ENCODE measurements around the gene GGA3.

GGA3 gene

DNA sequence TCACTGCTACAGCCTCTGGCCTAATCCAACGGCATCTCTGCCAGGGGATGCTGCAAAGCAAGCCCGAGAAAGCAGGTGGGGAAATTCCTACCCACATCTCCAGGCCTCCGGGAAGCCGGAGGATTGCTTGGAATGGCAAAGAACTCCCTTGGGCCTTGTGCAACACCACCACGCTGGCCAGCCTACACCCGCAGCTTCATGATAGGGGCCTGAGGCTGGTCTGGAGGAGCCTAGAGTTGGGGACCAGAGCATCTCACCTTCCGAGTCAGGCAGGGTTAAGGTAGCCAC is 20.3 kb downstream of the GGA3 start:
- Histone ChIP-seq H3K27me3 (replicated peaks in 2 of 5; ENCODE audit: control insufficient read depth in 4 of 5, insufficient read depth in 5 of 5, low read length in 4 of 5) (no peaks in the 10 kb centered on the region), H3K4me3 (ENCODE audit: control insufficient read depth in 1 of 7, extremely low read depth in 1 of 7, insufficient read depth in 4 of 7, low read depth in 2 of 7, low read length in 6 of 7) (no peak overlapping the region), H3K9me3 (ENCODE audit: control extremely low read depth in 1 of 5, control insufficient read depth in 4 of 5, insufficient read depth in 2 of 5, low read depth in 1 of 5, low read length in 4 of 5) (no peaks in the 10 kb centered on the region), H3K27ac (ENCODE audit: insufficient read depth in 1 of 2, low read depth in 1 of 2, low read length in 2 of 2, poor library complexity in 1 of 2, severe bottlenecking in 2 of 2) (no peak overlapping the region), H3K4me1 (ENCODE audit: control extremely low read depth in 1 of 4, control insufficient read depth in 4 of 4, insufficient read depth in 4 of 4, low read length in 3 of 4) (peaks cover 0 to 5% (median 0%) of the 10 kb centered on the region in 4 experiments), H3K36me3 (ENCODE audit: control insufficient read depth in 4 of 4, insufficient read depth in 4 of 4, low read length in 3 of 4) (peaks cover 7 to 97% (median 78%) of the 10 kb centered on the region in 4 experiments)
- DNase-seq: no peak
- 94% methylated on average over 7 of the region's 7 CpGs for WGBS (ENCODE audit: insufficient coverage)
- ChIA-PET POLR2A (no interaction called here), CTCF (interaction anchor here (0.6 to 7.5 kb wide), 9 partner anchors 8 to 278 kb away, joined by 3 to 50 read pairs (median 17); partner anchors contain the start of genes GGA3, MIF4GD and MRPS7)

DNA sequence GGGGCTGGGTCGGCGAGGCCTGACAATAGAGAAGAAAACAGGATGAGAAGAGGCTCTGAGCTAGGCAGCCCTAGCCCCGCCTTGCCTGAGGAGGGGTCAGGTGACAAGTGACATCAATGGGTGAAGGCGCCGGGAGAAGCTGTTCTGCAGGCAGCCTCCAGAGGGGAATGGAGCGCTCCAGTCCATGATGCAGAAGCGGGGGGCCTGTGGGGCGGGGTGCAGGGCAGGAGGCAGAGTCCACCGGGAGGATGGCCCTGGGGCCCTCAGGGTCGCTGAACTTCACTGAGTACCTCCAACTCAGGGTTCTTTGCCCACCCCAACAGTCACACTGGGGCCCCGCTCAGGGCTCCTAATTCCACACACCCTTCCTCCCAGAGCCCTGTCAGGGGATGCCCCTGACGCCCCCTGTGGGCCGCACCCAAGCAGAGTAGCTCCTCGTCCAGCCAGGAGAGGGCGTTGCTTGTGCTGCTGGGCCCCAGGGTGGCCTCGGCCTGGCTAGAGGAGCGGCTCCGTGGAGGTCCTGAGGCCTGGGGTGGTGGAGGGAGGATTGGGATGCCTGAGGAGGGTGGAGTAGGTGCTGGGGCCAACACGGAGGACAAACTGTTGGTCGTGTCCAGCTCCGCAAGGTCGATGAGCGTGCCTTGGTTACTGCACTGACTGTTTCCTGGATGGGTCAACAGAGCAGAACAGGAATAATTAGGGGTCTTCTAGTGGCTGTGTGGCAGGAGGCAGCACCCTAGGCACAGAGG is 20.8 kb downstream of the GGA3 start:
- peak; percentile 60 to 71 (median 69) for DNase-seq
- Histone ChIP-seq H3K9me3 (ENCODE audit: control extremely low read depth in 1 of 5, control insufficient read depth in 4 of 5, insufficient read depth in 2 of 5, low read depth in 1 of 5, low read length in 4 of 5) (no peaks in the 10 kb centered on the region), H3K4me3 (ENCODE audit: control insufficient read depth in 1 of 7, extremely low read depth in 1 of 7, insufficient read depth in 4 of 7, low read depth in 2 of 7, low read length in 6 of 7) (no peak overlapping the region), H3K27me3 (replicated peaks in 2 of 5; ENCODE audit: control insufficient read depth in 4 of 5, insufficient read depth in 5 of 5, low read length in 4 of 5) (no peaks in the 10 kb centered on the region), H3K36me3 (ENCODE audit: control insufficient read depth in 4 of 4, insufficient read depth in 4 of 4, low read length in 3 of 4) (peaks cover 7 to 96% (median 75%) of the 10 kb centered on the region in 4 experiments), H3K4me1 (ENCODE audit: control extremely low read depth in 1 of 4, control insufficient read depth in 4 of 4, insufficient read depth in 4 of 4, low read length in 3 of 4) (peaks cover 0 to 5% (median 0%) of the 10 kb centered on the region in 4 experiments), H3K27ac (ENCODE audit: insufficient read depth in 1 of 2, low read depth in 1 of 2, low read length in 2 of 2, poor library complexity in 1 of 2, severe bottlenecking in 2 of 2) (no peak overlapping the region)
- WGBS (ENCODE audit: insufficient coverage): 90% methylated on average over 15 of the region's 23 CpGs
- ChIA-PET POLR2A (no interaction called here), CTCF (interaction anchor here (0.8 to 7.5 kb wide), 16 partner anchors 8 to 278 kb away, joined by 3 to 50 read pairs (median 8); partner anchors contain the start of genes GGA3, GRB2, MIF4GD and MRPS7)

DNA sequence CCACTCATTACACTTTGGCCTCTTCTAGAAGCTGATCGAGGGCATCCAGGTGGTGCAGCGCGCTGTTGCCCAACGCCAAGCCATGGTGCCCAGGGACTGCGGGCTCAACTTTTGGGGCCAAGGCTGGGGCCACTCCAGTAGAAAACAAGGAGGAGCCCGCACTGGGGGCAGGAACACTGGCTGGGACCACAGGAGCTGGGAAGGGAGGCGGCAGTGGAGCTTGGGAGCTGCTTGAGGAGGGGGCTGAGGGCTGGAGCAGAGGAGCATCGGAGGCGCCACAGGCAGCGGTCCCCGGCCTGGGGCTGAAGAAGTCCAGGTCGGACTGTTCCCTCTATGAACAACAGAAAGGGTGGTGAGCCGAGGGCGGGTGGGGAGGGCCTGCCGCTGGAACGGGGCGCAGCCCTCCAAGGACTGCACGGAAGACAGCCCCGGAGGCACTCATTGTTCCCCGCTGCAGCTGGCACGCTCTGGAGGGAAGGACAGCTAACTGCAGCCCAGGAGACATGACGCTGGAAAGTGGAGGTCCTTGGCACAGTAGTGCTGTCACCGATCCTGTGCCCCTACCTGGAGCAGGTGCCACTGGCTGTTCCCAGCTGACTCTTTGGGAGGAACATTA is 21.5 kb downstream of the GGA3 start:
- DNase-seq: no peak
- peaks cover 0 to 3% (median 0%) of the 10 kb centered on the region in 4 experiments for H3K4me1 ChIP-seq (ENCODE audit: control extremely low read depth in 1 of 4, control insufficient read depth in 4 of 4, insufficient read depth in 4 of 4, low read length in 3 of 4)
- H3K4me3 ChIP-seq (ENCODE audit: control insufficient read depth in 1 of 7, extremely low read depth in 1 of 7, insufficient read depth in 4 of 7, low read depth in 2 of 7, low read length in 6 of 7): no peak overlapping the region
- POLR2A ChIA-PET: no interaction called here
- H3K27ac ChIP-seq (ENCODE audit: insufficient read depth in 1 of 2, low read depth in 1 of 2, low read length in 2 of 2, poor library complexity in 1 of 2, severe bottlenecking in 2 of 2): no peak overlapping the region
- CTCF ChIA-PET: interaction anchor here (0.7 to 7.5 kb wide), 17 partner anchors 9 to 180 kb away, joined by 3 to 50 read pairs (median 7); partner anchors contain the start of genes GGA3, GRB2, MIF4GD and MRPS7
- H3K9me3 ChIP-seq (ENCODE audit: control extremely low read depth in 1 of 5, control insufficient read depth in 4 of 5, insufficient read depth in 2 of 5, low read depth in 1 of 5, low read length in 4 of 5): no peaks in the 10 kb centered on the region
- 98% methylated on average over 23 of the region's 23 CpGs for WGBS (ENCODE audit: insufficient coverage)
- H3K36me3 ChIP-seq (ENCODE audit: control insufficient read depth in 4 of 4, insufficient read depth in 4 of 4, low read length in 3 of 4): peaks cover 11 to 97% (median 77%) of the 10 kb centered on the region in 4 experiments
- no peaks in the 10 kb centered on the region for H3K27me3 ChIP-seq (replicated peaks in 2 of 5; ENCODE audit: control insufficient read depth in 4 of 5, insufficient read depth in 5 of 5, low read length in 4 of 5)

DNA sequence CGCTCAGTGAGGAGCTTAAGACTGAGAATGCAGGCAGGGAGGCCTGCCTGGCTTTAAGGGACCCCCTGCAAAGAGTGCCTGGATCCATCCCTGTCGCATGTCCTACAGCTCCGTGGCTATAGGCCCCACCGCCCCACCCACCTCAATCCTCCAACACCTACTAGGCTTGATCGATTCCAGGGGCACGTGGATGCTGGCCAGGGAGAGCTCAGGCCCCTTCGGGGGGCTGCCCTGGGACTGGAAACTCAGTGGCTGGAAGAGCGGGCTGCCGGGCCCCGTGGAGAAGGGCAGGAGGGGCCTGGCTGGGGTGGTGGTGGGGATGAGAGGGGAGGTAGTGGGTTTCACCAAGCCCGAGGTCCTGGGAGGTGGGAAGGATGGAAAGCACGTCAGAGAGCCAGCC is 22.2 kb downstream of the GGA3 start:
- ChIA-PET CTCF (interaction anchor here (0.6 to 7.5 kb wide), 15 partner anchors 9 to 190 kb away, joined by 3 to 50 read pairs (median 7); partner anchors contain the start of genes GGA3, MIF4GD and MRPS7), POLR2A (no interaction called here)
- Histone ChIP-seq H3K4me1 (ENCODE audit: control extremely low read depth in 1 of 4, control insufficient read depth in 4 of 4, insufficient read depth in 4 of 4, low read length in 3 of 4) (no peaks in the 10 kb centered on the region), H3K27me3 (replicated peaks in 2 of 5; ENCODE audit: control insufficient read depth in 4 of 5, insufficient read depth in 5 of 5, low read length in 4 of 5) (no peaks in the 10 kb centered on the region), H3K27ac (ENCODE audit: insufficient read depth in 1 of 2, low read depth in 1 of 2, low read length in 2 of 2, poor library complexity in 1 of 2, severe bottlenecking in 2 of 2) (no peak overlapping the region), H3K4me3 (ENCODE audit: control insufficient read depth in 1 of 7, extremely low read depth in 1 of 7, insufficient read depth in 4 of 7, low read depth in 2 of 7, low read length in 6 of 7) (no peak overlapping the region), H3K36me3 (ENCODE audit: control insufficient read depth in 4 of 4, insufficient read depth in 4 of 4, low read length in 3 of 4) (peaks cover 13 to 97% (median 76%) of the 10 kb centered on the region in 4 experiments), H3K9me3 (ENCODE audit: control extremely low read depth in 1 of 5, control insufficient read depth in 4 of 5, insufficient read depth in 2 of 5, low read depth in 1 of 5, low read length in 4 of 5) (no peaks in the 10 kb centered on the region)
- DNase-seq: no peak
- WGBS (ENCODE audit: insufficient coverage): 96% methylated on average over 9 of the region's 12 CpGs

DNA sequence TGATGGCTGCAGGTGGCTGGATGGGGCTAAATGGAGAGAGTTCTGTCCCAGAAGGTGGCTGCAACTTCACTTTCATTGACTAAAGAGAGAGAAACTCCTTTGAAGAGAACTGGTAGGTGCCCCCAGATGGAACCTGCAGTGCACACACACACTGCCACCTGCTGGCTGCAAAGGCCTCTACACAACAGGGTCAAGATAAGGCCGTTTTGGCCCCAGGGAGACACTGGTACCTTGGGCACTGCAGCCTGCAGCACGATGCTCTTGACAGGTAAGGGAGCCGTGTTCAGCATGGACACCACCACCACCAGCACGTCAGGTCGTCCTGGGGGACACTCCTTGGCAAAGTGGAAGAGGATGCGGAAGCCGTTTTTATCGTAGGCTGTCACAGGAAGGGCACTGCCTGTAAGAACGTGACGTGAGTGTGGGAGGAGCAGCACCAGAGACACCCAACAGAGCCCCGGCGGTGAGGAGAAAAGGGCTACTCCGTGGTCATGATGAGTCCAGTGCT is 22.7 kb downstream of the GGA3 start:
- DNase-seq: peak; percentile 71 to 83 (median 81)
- no peak overlapping the region for H3K27ac ChIP-seq (ENCODE audit: insufficient read depth in 1 of 2, low read depth in 1 of 2, low read length in 2 of 2, poor library complexity in 1 of 2, severe bottlenecking in 2 of 2)
- ChIA-PET POLR2A (no interaction called here), CTCF (interaction anchor here (0.6 to 7.5 kb wide), 20 partner anchors 8 to 278 kb away, joined by 3 to 50 read pairs (median 4); partner anchors contain the start of genes GGA3, MIF4GD and MRPS7)
- H3K36me3 ChIP-seq (ENCODE audit: control insufficient read depth in 4 of 4, insufficient read depth in 4 of 4, low read length in 3 of 4): peaks cover 13 to 94% (median 72%) of the 10 kb centered on the region in 4 experiments
- H3K4me3 ChIP-seq (ENCODE audit: control insufficient read depth in 1 of 7, extremely low read depth in 1 of 7, insufficient read depth in 4 of 7, low read depth in 2 of 7, low read length in 6 of 7): no peak overlapping the region
- no peaks in the 10 kb centered on the region for H3K27me3 ChIP-seq (replicated peaks in 2 of 5; ENCODE audit: control insufficient read depth in 4 of 5, insufficient read depth in 5 of 5, low read length in 4 of 5)
- WGBS (ENCODE audit: insufficient coverage): 72% methylated on average over 13 of the region's 13 CpGs
- no peaks in the 10 kb centered on the region for H3K9me3 ChIP-seq (ENCODE audit: control extremely low read depth in 1 of 5, control insufficient read depth in 4 of 5, insufficient read depth in 2 of 5, low read depth in 1 of 5, low read length in 4 of 5)
- no peaks in the 10 kb centered on the region for H3K4me1 ChIP-seq (ENCODE audit: control extremely low read depth in 1 of 4, control insufficient read depth in 4 of 4, insufficient read depth in 4 of 4, low read length in 3 of 4)

DNA sequence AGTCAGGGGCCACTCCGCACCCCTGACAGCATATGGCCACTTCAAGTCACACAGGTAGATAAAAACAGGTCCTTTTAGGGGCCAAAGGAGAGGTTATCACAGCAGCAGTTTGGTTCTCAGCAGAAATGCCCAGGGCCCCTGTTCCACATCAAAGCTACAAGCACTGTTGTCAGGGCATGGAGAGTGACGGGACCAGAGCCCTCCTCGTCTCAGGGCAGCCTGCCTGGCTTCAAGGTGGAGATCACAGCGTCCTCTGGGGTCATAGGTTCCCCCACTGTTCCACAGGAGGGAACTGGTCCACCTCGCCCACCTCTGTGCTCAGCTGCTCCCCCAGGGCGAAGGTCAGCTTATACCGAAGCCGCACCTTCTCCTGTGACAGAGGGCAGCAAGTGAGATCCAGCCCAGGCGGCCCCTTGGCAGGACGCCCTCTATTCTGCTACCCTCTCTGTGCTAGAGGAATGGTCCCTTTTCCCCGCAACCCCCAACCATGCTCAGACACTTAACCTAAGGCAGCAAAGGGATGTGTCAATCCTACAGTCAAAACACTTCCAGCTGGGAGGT is 23.3 kb downstream of the GGA3 start:
- peaks cover 13 to 90% (median 67%) of the 10 kb centered on the region in 4 experiments for H3K36me3 ChIP-seq (ENCODE audit: control insufficient read depth in 4 of 4, insufficient read depth in 4 of 4, low read length in 3 of 4)
- CTCF ChIA-PET: interaction anchor here (0.9 to 7.5 kb wide), 13 partner anchors 8 to 277 kb away, joined by 3 to 50 read pairs (median 4); partner anchors contain the start of genes GGA3, MIF4GD and MRPS7
- POLR2A ChIA-PET: no interaction called here
- no peaks in the 10 kb centered on the region for H3K9me3 ChIP-seq (ENCODE audit: control extremely low read depth in 1 of 5, control insufficient read depth in 4 of 5, insufficient read depth in 2 of 5, low read depth in 1 of 5, low read length in 4 of 5)
- H3K27me3 ChIP-seq (replicated peaks in 2 of 5; ENCODE audit: control insufficient read depth in 4 of 5, insufficient read depth in 5 of 5, low read length in 4 of 5): no peaks in the 10 kb centered on the region
- no peak for DNase-seq
- WGBS (ENCODE audit: insufficient coverage): 93% methylated on average over 11 of the region's 11 CpGs
- H3K4me1 ChIP-seq (ENCODE audit: control extremely low read depth in 1 of 4, control insufficient read depth in 4 of 4, insufficient read depth in 4 of 4, low read length in 3 of 4): no peaks in the 10 kb centered on the region
- no peak overlapping the region for H3K27ac ChIP-seq (ENCODE audit: insufficient read depth in 1 of 2, low read depth in 1 of 2, low read length in 2 of 2, poor library complexity in 1 of 2, severe bottlenecking in 2 of 2)
- no peak overlapping the region for H3K4me3 ChIP-seq (ENCODE audit: control insufficient read depth in 1 of 7, extremely low read depth in 1 of 7, insufficient read depth in 4 of 7, low read depth in 2 of 7, low read length in 6 of 7)

All from common myeloid progenitor, CD34-positive (primary cell).